HFFc6 (cell line): ENCODE data around the gene MEF2D. TPM values are rescaled to one million over a fixed set of nuclear protein-coding genes. Genes with fewer than 3 reads are reported as not detected.

Source experiments
- DNase-seq: peaks from one replicate; pipeline ENCODE4 v3.0.0-alpha.2; 2018
- H3K27ac Mint-ChIP-seq: 2 replicates; pipeline ENCODE4 v1.8.0; 2020; ENCODE audit warnings: mild to moderate bottlenecking, mixed read lengths
- H3K27me3 Mint-ChIP-seq: 2 replicates; pipeline ENCODE4 v1.8.0; 2021; ENCODE audit warnings: mild to moderate bottlenecking, moderate library complexity, mixed read lengths; ENCODE audit not compliant: insufficient read depth
- H3K36me3 Mint-ChIP-seq: 2 replicates; pipeline ENCODE4 v1.8.0; 2021; ENCODE audit warnings: low read depth, mixed read lengths
- H3K4me1 Mint-ChIP-seq: 2 replicates; pipeline ENCODE4 v1.8.0; 2020; ENCODE audit warnings: low read depth, mixed read lengths
- H3K4me3 Mint-ChIP-seq: 2 replicates; pipeline ENCODE4 v1.8.0; 2020; ENCODE audit warnings: mild to moderate bottlenecking, moderate library complexity, mixed read lengths
- H3K9me3 Mint-ChIP-seq: 2 replicates; pipeline ENCODE4 v1.8.0; 2020; ENCODE audit warnings: mild to moderate bottlenecking, mixed read lengths
- CTCF ChIP-seq: fragments of 200-600 bp; sonication (generic); IDR thresholded peaks from 2 replicates; pipeline ENCODE4 v1.5.0; 2021; ENCODE audit warnings: antibody characterized with exemption, mild to moderate bottlenecking
- total RNA-seq, 6 experiments: library from RNA; stranded (reverse); fragmentation: NEBNext Ultra II Directional; extraction: Animal tissue kit (Norgen Biotek cat#: 25700); gene quantifications; 2 replicates in 1 of 6; 3 replicates in 5 of 6; pipeline ENCODE4 v1.2.3, GENCODE V29; 2021

Gene MEF2D
- total RNA-seq, 6 experiments from 2014 or later, result 50.0 to 60.1 (median 56.8) TPM

- Mint-ChIP-seq H3K4me3 (peak overlapping the region; percentile 88), H3K27me3 (peaks cover 2% of the 10 kb centered on the region), H3K4me1 (peaks cover 74% of the 10 kb centered on the region), H3K27ac (peak overlapping the region; percentile 97), H3K9me3 (no peaks in the 10 kb centered on the region), H3K36me3 (peaks cover 4% of the 10 kb centered on the region; the same call in 1 of the 2 replicates)
- peak; percentile 91 for DNase-seq
- peak; percentile 76 for TF ChIP-seq CTCF
Observed at GRCh38 chr1:156500793-156501506, 375 bp upstream of the MEF2D start.

GRCh38 chr1:156499842-156500542 is 583 bp downstream of the MEF2D start:
- H3K27me3 Mint-ChIP-seq, result peaks cover 2% of the 10 kb centered on the region
- no peak for DNase-seq
- H3K9me3 Mint-ChIP-seq, result no peaks in the 10 kb centered on the region
- no peak for TF ChIP-seq CTCF
- peak overlapping the region; percentile 88 for H3K4me3 Mint-ChIP-seq
- H3K36me3 Mint-ChIP-seq, result peaks cover 7% of the 10 kb centered on the region; the same call in 1 of the 2 replicates
- H3K4me1 Mint-ChIP-seq, result peaks cover 74% of the 10 kb centered on the region
- H3K27ac Mint-ChIP-seq, result peak overlapping the region; percentile 92

GRCh38 chr1:156499194-156499841 is 1.3 kb downstream of the MEF2D start:
- H3K9me3 Mint-ChIP-seq, result no peaks in the 10 kb centered on the region

GRCh38 chr1:156498432-156499193 is 2.0 kb downstream of the MEF2D start:
- H3K4me3 Mint-ChIP-seq, result peak overlapping the region; percentile 88
- peak overlapping the region; percentile 81 for H3K27ac Mint-ChIP-seq
- no peaks in the 10 kb centered on the region for H3K9me3 Mint-ChIP-seq
- no peak for TF ChIP-seq CTCF
- H3K4me1 Mint-ChIP-seq, result peaks cover 68% of the 10 kb centered on the region
- DNase-seq, result peak; percentile 41
- H3K36me3 Mint-ChIP-seq, result peaks cover 9% of the 10 kb centered on the region; the same call in 1 of the 2 replicates
- peaks cover 2% of the 10 kb centered on the region for H3K27me3 Mint-ChIP-seq

More at GRCh38 chr1:156499194-156499841, 1.3 kb downstream of the MEF2D start:
- H3K27me3 Mint-ChIP-seq, result peaks cover 2% of the 10 kb centered on the region
- H3K4me1 Mint-ChIP-seq, result peaks cover 71% of the 10 kb centered on the region
- peak overlapping the region; percentile 88 for H3K4me3 Mint-ChIP-seq
- TF ChIP-seq CTCF, result no peak
- no peak for DNase-seq
- H3K27ac Mint-ChIP-seq, result peak overlapping the region; percentile 71
- H3K36me3 Mint-ChIP-seq, result peaks cover 9% of the 10 kb centered on the region; the same call in 1 of the 2 replicates
